Spleen (tissue), 11 donors: ENCODE results near the gene JAKMIP1. TPM values are rescaled to one million over a fixed set of nuclear protein-coding genes. Genes with fewer than 3 reads are reported as not detected.

ENCODE experiments used
- DNase-seq: peaks from one replicate; pipeline ENCODE4 v3.0.0-alpha.2; 2020
- H3K27ac ChIP-seq, 8 donors: fragments of 200-600 bp; sonication (generic) in 7 of 8; 1 replicate in 4 of 8; 2 replicates in 4 of 8; pipeline versions ENCODE4 v1.5.0 to v1.8.0; 2016 to 2021; ENCODE audit warnings: inconsistent platforms in 4 of 8, mild to moderate bottlenecking in 4 of 8, moderate library complexity in 1 of 8
- H3K27me3 ChIP-seq, 7 donors: fragments of 200-600 bp; sonication (generic) in 6 of 7; replicated peaks in 1 of 7; 1 replicate in 4 of 7; 2 replicates in 3 of 7; pipeline versions ENCODE4 v1.5.0 to v1.8.0; 2016 to 2021; ENCODE audit warnings: inconsistent platforms in 3 of 7, mild to moderate bottlenecking in 1 of 7
- H3K36me3 ChIP-seq, 6 donors: fragments of 200-600 bp; sonication (generic) in 5 of 6; 1 replicate in 4 of 6; 2 replicates in 2 of 6; pipeline versions ENCODE4 v1.5.0 to v1.8.0; 2016 to 2021; ENCODE audit warnings: inconsistent platforms in 2 of 6
- H3K4me1 ChIP-seq, 6 donors: fragments of 200-600 bp; sonication (generic) in 5 of 6; 1 replicate in 3 of 6; 2 replicates in 3 of 6; pipeline versions ENCODE4 v1.5.0 to v1.8.0; 2016 to 2021; ENCODE audit warnings: inconsistent platforms in 3 of 6
- H3K4me3 ChIP-seq, 8 donors: fragments of 200-600 bp; sonication (generic) in 7 of 8; 1 replicate in 4 of 8; 2 replicates in 4 of 8; pipeline versions ENCODE4 v1.5.0 to v1.8.0; 2016 to 2021; ENCODE audit warnings: inconsistent platforms in 4 of 8, mild to moderate bottlenecking in 4 of 8, moderate library complexity in 2 of 8
- H3K9me3 ChIP-seq, 8 donors: fragments of 200-600 bp; sonication (generic) in 7 of 8; 1 replicate in 4 of 8; 2 replicates in 4 of 8; pipeline versions ENCODE4 v1.5.0 to v1.8.0; 2016 to 2021; ENCODE audit warnings: inconsistent platforms in 4 of 8
- CTCF ChIP-seq, 11 experiments: fragments of 200-600 bp in 7 of 11; fragments of 450-650 bp in 4 of 11; sonication (generic) in 4 of 11; IDR thresholded peaks in 8 of 11; conservative IDR thresholded peaks in 3 of 11; 1 replicate in 7 of 11; 2 replicates in 4 of 11; pipeline versions ENCODE4 v1.4.0 to v1.8.0; 2016 to 2021; ENCODE audit warnings: antibody characterized with exemption in 11 of 11, inconsistent platforms in 4 of 11, mild to moderate bottlenecking in 1 of 11
- POLR2A ChIP-seq, 3 donors: fragments of 450-650 bp; IDR thresholded peaks; one replicate each; pipeline ENCODE4 v1.5.1; 2017; ENCODE audit warnings: antibody characterized with exemption in 3 of 3, mild to moderate bottlenecking in 1 of 3
- POLR2AphosphoS5 ChIP-seq, 3 donors: sonication (generic); formaldehyde crosslinking; IDR thresholded peaks; one replicate each; pipeline ENCODE4 v1.5.1; 2017; ENCODE audit warnings: antibody characterized with exemption in 3 of 3
- WGBS, 5 donors: extraction: QIAGEN DNeasy Blood & Tissue Kit in 3 of 5; methylation state at CpG; one replicate each; pipeline versions ENCODE4 v1.1.5 to v1.1.7; 2013 to 2018; 5-methylcytosine and 5-hydroxymethylcytosine counted together
- intact Hi-C: fragments of 100-400 bp; cut with DNase I; formaldehyde crosslinking; loops from one replicate; pipeline ENCODE4 v1.15.0; 2023; ENCODE audit warnings: low total_unique reads
- polyA plus RNA-seq, 3 donors: library from polyadenylated mRNA; stranded (reverse); fragments of 200-250 nt; gene quantifications; one replicate each; pipeline ENCODE4 v1.2.1, GENCODE V29; 2013
- total RNA-seq, 7 donors: library from RNA; depleted of rRNA in 3 of 7; stranded (reverse); fragments of >200 nt in 3 of 7; fragmentation: NEBNext Ultra II Directional in 4 of 7; extraction: Animal tissue kit (Norgen Biotek cat#: 25700) in 4 of 7; gene quantifications; one replicate each; pipeline versions ENCODE4 v1.1.0 to v1.2.1, GENCODE V29; 2016 to 2021
- donor health status: healthy with polysubstance abuse.
- donor health status: DM: no; HTN: no; CAD: no; lungs with moderate emphysema.
- donor health status: DM: no; HTN: no; CAD: no.
- donor health status: Bipolar disorder and iron deficiency.
- donor health status: healthy.
- donor health status: DM: no; HTN: no; CAD: no.
- donor health status: DM: yes; HTN: yes; CAD: no.

The JAKMIP1 gene
- total and polyA plus RNA-seq, 10 donors: 0.37 to 8.7 (median 2.6) TPM

GRCh38 chr4:6027392-6027791 is 173.0 kb downstream of the JAKMIP1 start:
- DNase-seq: no peak
- TF ChIP-seq POLR2A (IDR thresholded peaks at IDR 0.05) (no peak), POLR2AphosphoS5 (IDR thresholded peaks at IDR 0.05) (no peak), CTCF (IDR thresholded peaks at IDR 0.05 in 8 of 11, conservative IDR thresholded peaks at IDR 0.05 in 3 of 11) (no peak)
- WGBS, 5 donors: 65 to 77% (median 70%) methylated on average over 9 of the region's 9 CpGs

GRCh38 chr4:6024313-6024960 is 175.9 kb downstream of the JAKMIP1 start:
- WGBS, 5 donors: 79 to 84% (median 84%) methylated on average over 16 to 20 of the region's 20 CpGs
- no peaks in the 10 kb centered on the region for H3K9me3 ChIP-seq
- H3K36me3 ChIP-seq: no peaks in the 10 kb centered on the region
- H3K4me3 ChIP-seq: no peak overlapping the region
- H3K4me1 ChIP-seq: peaks cover 0 to 10% (median 2%) of the 10 kb centered on the region in 6 donors
- no peak for DNase-seq
- intact Hi-C loops: no loop called here
- peaks cover 0 to 13% (median 0%) of the 10 kb centered on the region in 7 donors for H3K27me3 ChIP-seq
- TF ChIP-seq CTCF (IDR thresholded peaks at IDR 0.05 in 8 of 11, conservative IDR thresholded peaks at IDR 0.05 in 3 of 11) (no peak), POLR2AphosphoS5 (IDR thresholded peaks at IDR 0.05) (no peak), POLR2A (IDR thresholded peaks at IDR 0.05) (no peak)
- H3K27ac ChIP-seq: no peak overlapping the region

More at GRCh38 chr4:6027392-6027791, 173.0 kb downstream of the JAKMIP1 start:
- H3K36me3 ChIP-seq: no peaks in the 10 kb centered on the region
- H3K4me3 ChIP-seq: no peak overlapping the region
- peaks cover 0 to 7% (median 1%) of the 10 kb centered on the region in 6 donors for H3K4me1 ChIP-seq
- H3K27me3 ChIP-seq: peaks cover 0 to 7% (median 0%) of the 10 kb centered on the region in 7 donors
- no peaks in the 10 kb centered on the region for H3K9me3 ChIP-seq
- no peak overlapping the region for H3K27ac ChIP-seq
- intact Hi-C loops: no loop called here

GRCh38 chr4:6023731-6024130 is 176.6 kb downstream of the JAKMIP1 start:
- intact Hi-C loops: no loop called here
- Histone ChIP-seq H3K27me3 (peaks cover 0 to 20% (median 0%) of the 10 kb centered on the region in 7 donors), H3K27ac (no peak overlapping the region), H3K9me3 (no peaks in the 10 kb centered on the region), H3K36me3 (no peaks in the 10 kb centered on the region), H3K4me1 (peaks cover 0 to 10% (median 2%) of the 10 kb centered on the region in 6 donors), H3K4me3 (no peak overlapping the region)
- WGBS, 5 donors: 64 to 87% (median 79%) methylated on average over 9 to 10 of the region's 10 CpGs
- TF ChIP-seq POLR2AphosphoS5 (IDR thresholded peaks at IDR 0.05) (no peak), CTCF (IDR thresholded peaks at IDR 0.05 in 8 of 11, conservative IDR thresholded peaks at IDR 0.05 in 3 of 11) (no peak), POLR2A (IDR thresholded peaks at IDR 0.05) (no peak)
- DNase-seq: no peak

DNA sequence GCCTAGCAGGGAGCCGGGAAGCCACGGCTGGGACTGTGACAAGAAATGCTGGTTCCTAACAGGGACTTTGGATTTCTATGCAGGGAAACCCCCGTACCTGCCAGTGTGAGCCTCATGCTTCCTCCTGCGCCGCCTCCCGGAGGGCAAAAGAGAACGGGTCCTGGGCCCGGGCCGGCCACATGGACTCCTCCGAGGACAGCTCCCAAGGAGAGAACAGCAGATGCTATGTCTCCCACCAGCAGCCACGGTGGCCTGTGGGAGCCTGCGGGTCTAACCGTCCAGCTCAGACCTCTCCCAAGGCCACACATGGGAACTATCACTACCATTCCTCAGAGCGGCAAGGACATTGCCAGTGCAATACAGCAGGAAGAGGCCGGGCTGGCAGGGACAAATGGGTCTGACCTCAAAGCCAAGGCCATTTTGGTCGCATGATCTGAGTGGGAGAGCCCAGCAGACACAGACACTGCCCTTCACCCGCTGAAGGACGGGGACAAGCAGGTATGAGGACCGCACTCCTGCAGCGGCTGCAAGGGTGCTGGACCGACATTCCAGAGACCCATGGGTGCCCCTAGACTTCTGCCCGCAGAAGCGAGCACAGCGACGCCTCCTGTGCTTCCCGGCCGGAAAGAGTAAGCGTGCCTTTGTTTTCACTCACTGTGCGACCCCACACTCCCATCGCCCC is 177.6 kb downstream of the JAKMIP1 start:
- Histone ChIP-seq H3K27me3 (peaks cover 0 to 19% (median 0%) of the 10 kb centered on the region in 7 donors), H3K4me3 (peak overlapping the region in 1 of 8 donors; percentile 17), H3K9me3 (no peaks in the 10 kb centered on the region), H3K27ac (no peak overlapping the region), H3K36me3 (no peaks in the 10 kb centered on the region), H3K4me1 (peaks cover 0 to 10% (median 2%) of the 10 kb centered on the region in 6 donors)
- TF ChIP-seq POLR2AphosphoS5 (IDR thresholded peaks at IDR 0.05) (peak in 2 of 3 donors; percentile 11 to 42), POLR2A (IDR thresholded peaks at IDR 0.05) (no peak), CTCF (IDR thresholded peaks at IDR 0.05 in 8 of 11, conservative IDR thresholded peaks at IDR 0.05 in 3 of 11) (no peak)
- intact Hi-C loops: no loop called here
- 59 to 74% (median 68%) methylated on average over 24 to 30 of the region's 30 CpGs for WGBS, 5 donors
- no peak for DNase-seq
